ENCODE data around the gene BAK1.

GRCh38 chr6:33600761-33601160, 20.7 kb upstream of the BAK1 start:
- TF ChIP-seq CTCF (conservative IDR thresholded peaks at IDR 0.05 in 1 of 2, IDR thresholded peaks at IDR 0.05 in 1 of 2; ENCODE audit: low read depth in 1 of 2, low read length in 2 of 2) (no peak), EZH2 (IDR thresholded peaks at IDR 0.05; ENCODE audit: low read length, missing control alignments) (no peak)
